ENCODE data around the gene BCAR1.

DNA sequence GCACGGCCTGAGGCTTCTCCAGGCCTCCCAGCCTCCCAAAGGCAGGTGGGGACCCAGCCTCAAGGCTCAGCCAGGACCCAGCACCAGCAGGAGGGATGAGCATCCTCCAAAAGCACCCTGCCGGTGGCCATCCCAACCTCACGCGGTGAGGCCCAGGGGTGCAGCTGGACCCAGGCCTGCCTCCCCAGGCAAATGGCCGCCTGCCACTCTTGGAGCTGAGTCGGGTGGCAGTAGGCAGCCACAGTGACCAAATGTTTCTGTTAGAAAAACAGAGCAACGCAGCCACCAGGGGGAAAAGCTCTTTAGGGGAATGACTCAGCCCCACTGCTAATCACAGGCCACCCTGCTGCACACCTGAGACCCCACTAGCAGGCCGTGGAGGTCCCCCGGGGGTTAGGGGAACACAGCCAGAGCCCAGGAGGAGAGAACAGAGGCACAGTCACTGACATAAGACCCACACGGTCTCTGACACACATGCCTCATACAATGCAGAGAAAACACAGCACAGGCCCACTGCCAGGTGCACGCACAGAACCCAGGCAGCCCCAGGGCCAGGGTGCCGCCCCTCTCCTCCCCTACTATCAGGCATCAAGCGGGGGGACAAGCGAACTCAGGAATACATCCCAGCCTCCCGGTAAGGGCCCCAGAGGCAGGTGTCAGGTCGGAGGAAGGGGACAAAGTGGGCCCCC, 12.4 kb downstream of the BCAR1 start:
- TF ChIP-seq POLR2A (IDR thresholded peaks at IDR 0.05; ENCODE audit: low read length) (no peak), GATA1 (IDR thresholded peaks at IDR 0.05; ENCODE audit: low read depth, low read length) (no peak)
